HepG2 (cell line): Measurements from ENCODE around the gene UBP1. TPM values are rescaled to one million over a fixed set of nuclear protein-coding genes. Genes with fewer than 3 reads are reported as not detected.

Experiments used
- ARNT ChIP-seq: fragments of 450-650 bp; IDR thresholded peaks from 2 replicates; pipeline ENCODE4 v1.6.1; 2017
- NPAS2 ChIP-seq: sonication (generic); formaldehyde crosslinking; IDR thresholded peaks from 2 replicates; pipeline ENCODE4 v1.8.0; 2022; ENCODE audit warnings: mild to moderate bottlenecking, missing genetic modification reagents, borderline replicate concordance
- POLR2A ChIP-seq, 2 experiments: IDR thresholded peaks; 2 replicates each; pipeline ENCODE4 v1.6.1; 2011; ENCODE audit warnings: low read depth in 2 of 2, low read length in 2 of 2, mild to moderate bottlenecking in 1 of 2, moderate library complexity in 1 of 2; ENCODE audit not compliant: insufficient read depth in 1 of 2
- PRMT3 ChIP-seq: sonication (generic); formaldehyde crosslinking; IDR thresholded peaks from 2 replicates; pipeline ENCODE4 v1.8.1; 2022; ENCODE audit warnings: low read depth, mild to moderate bottlenecking, moderate library complexity, missing genetic modification reagents, borderline replicate concordance
- RFX5 ChIP-seq: IDR thresholded peaks from 2 replicates; pipeline ENCODE4 v1.6.1; 2011; ENCODE audit warnings: low read depth, low read length, improper control_type of control experiment
- ZNF205 ChIP-seq: IDR thresholded peaks from 2 replicates; pipeline ENCODE4 v1.6.1; 2018; ENCODE audit warnings: missing biosample characterization, missing genetic modification reagents
- ZNF430 ChIP-seq: sonication (generic); formaldehyde crosslinking; IDR thresholded peaks from 2 replicates; pipeline ENCODE4 v1.9.0; 2021; ENCODE audit warnings: mild to moderate bottlenecking, missing genetic modification reagents
- ZNF549 ChIP-seq: sonication (generic); formaldehyde crosslinking; IDR thresholded peaks from 2 replicates; pipeline ENCODE4 v1.5.0; 2020; ENCODE audit warnings: missing genetic modification reagents
- ZNF616 ChIP-seq: sonication (generic); formaldehyde crosslinking; IDR thresholded peaks from 2 replicates; pipeline ENCODE4 v1.5.0; 2020; ENCODE audit warnings: low read depth, mild to moderate bottlenecking, missing genetic modification reagents
- ZNF761 ChIP-seq: sonication (generic); formaldehyde crosslinking; conservative IDR thresholded peaks from 2 replicates; pipeline ENCODE4 v1.4.0; 2020; ENCODE audit warnings: mild to moderate bottlenecking, missing genetic modification reagents
- ZNF850 ChIP-seq: sonication (generic); formaldehyde crosslinking; conservative IDR thresholded peaks from 2 replicates; pipeline ENCODE4 v1.9.0; 2021; ENCODE audit warnings: mild to moderate bottlenecking, missing genetic modification reagents
- ZNF878 ChIP-seq: sonication (generic); formaldehyde crosslinking; IDR thresholded peaks from 2 replicates; pipeline ENCODE4 v1.8.1; 2023; ENCODE audit warnings: mild to moderate bottlenecking, missing genetic modification reagents, moderate library complexity
- polyA plus RNA-seq, 8 experiments: library from polyadenylated mRNA; depleted of rRNA in 3 of 8; stranded (reverse) in 7 of 8; unstranded in 1 of 8; fragments of >200 nt; fragmentation: Illumina TruSeq in 4 of 8; extraction: Trizol in 4 of 8; gene quantifications; 2 replicates each; pipeline versions ENCODE4 v1.2.1 to v1.2.3, GENCODE V29; 2011 to 2016; ENCODE audit warnings: low read depth in 4 of 8, missing spikeins in 1 of 8, mixed read lengths in 1 of 8; ENCODE audit not compliant: insufficient read depth in 1 of 8
- total RNA-seq, 5 experiments: library from RNA; depleted of rRNA; stranded (reverse); fragments of >200 nt; fragmentation: Illumina TruSeq; extraction: Trizol; gene quantifications; 2 replicates each; pipeline ENCODE4 v1.2.3, GENCODE V29; 2016; ENCODE audit warnings: low read depth in 1 of 5
- TF ChIP-seq, protein P1 (sequence below): sonication (generic); formaldehyde crosslinking; IDR thresholded peaks from 2 replicates; pipeline ENCODE4 v1.4.0; 2020; ENCODE audit warnings: missing genetic modification reagents, borderline replicate concordance
- TF ChIP-seq, protein P2 (sequence below): sonication (generic); formaldehyde crosslinking; IDR thresholded peaks from 2 replicates; pipeline ENCODE4 v1.4.0; 2020; ENCODE audit warnings: missing genetic modification reagents, borderline replicate concordance
- TF ChIP-seq, protein P3 (sequence below): sonication (generic); formaldehyde crosslinking; IDR thresholded peaks from 2 replicates; pipeline ENCODE4 v1.5.0; 2020; ENCODE audit warnings: missing genetic modification reagents, mild to moderate bottlenecking, borderline replicate concordance
- TF ChIP-seq, protein P4 (sequence below): sonication (generic); formaldehyde crosslinking; IDR thresholded peaks from 2 replicates; pipeline ENCODE4 v1.5.0; 2020; ENCODE audit warnings: missing genetic modification reagents
- TF ChIP-seq, protein P5 (sequence below): sonication (generic); formaldehyde crosslinking; IDR thresholded peaks from 2 replicates; pipeline ENCODE4 v1.4.0; 2020; ENCODE audit warnings: missing genetic modification reagents
- TF ChIP-seq, protein P6 (sequence below): sonication (generic); formaldehyde crosslinking; IDR thresholded peaks from 2 replicates; pipeline ENCODE4 v1.4.0; 2020; ENCODE audit warnings: missing genetic modification reagents

UBP1 gene
- total and polyA plus RNA-seq, 2 of the 13 experiments (the other 11 are each of a cell fraction or from before 2014, with no cell fraction given) = 48.3 to 79.9 TPM

DNA sequence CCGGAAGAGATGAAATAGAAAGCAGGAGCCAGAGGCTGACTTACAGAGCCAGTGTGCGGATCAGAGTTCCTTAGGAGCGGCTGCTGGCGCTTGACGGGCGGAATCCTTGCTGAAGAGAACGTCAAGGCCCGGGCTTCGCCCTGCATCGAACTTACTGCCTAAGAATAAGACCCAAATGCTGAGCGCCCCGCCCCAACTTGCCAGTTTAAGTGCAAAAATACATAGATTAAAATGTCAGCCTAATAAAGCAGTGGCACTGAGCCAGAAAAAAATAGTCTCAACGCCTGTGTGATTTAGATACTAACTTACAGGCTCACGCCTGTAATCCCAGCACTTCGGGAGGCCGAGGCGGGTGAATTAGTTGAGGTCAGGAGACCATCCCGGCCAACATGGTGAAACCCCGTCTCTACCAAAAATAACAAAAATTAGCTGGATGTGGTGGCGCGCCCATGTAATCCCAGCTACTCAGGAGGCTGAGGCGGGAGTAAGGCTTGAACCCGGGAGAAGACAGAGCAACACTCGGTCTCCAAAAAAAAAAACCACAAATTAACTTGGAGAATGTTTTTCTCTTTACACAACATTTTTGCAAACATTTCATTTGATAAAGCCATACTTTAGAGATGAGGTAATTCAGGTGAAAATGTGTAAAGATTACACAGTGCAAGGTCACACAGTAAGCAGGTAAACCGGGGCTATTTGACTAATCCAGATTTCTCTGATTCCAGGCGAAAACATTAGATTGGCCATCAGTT is 1.2 kb upstream of the UBP1 start (continued):
- TF ChIP-seq, protein P1, sequence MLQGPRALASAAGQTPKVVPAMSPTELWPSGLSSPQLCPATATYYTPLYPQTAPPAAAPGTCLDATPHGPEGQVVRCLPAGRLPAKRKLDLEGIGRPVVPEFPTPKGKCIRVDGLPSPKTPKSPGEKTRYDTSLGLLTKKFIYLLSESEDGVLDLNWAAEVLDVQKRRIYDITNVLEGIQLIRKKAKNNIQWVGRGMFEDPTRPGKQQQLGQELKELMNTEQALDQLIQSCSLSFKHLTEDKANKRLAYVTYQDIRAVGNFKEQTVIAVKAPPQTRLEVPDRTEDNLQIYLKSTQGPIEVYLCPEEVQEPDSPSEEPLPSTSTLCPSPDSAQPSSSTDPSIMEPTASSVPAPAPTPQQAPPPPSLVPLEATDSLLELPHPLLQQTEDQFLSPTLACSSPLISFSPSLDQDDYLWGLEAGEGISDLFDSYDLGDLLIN (CRISPR knock-in tag) = no peak
- TF ChIP-seq ZNF549 (no peak), NPAS2 (no peak), ZNF878 (CRISPR knock-in tag) (no peak), ZNF761 (CRISPR knock-in tag) (no peak), POLR2A (IDR thresholded peaks at IDR 0.05; ENCODE audit: insufficient read depth in 1 of 2, low read depth in 2 of 2, low read length in 2 of 2) (no peak), PRMT3 (CRISPR knock-in tag) (no peak), ZNF850 (CRISPR knock-in tag) (no peak), ZNF205 (CRISPR knock-in tag) (no peak), RFX5 (no peak), ARNT (no peak), ZNF616 (no peak), ZNF430 (CRISPR knock-in tag) (no peak)
- TF ChIP-seq, protein P2, sequence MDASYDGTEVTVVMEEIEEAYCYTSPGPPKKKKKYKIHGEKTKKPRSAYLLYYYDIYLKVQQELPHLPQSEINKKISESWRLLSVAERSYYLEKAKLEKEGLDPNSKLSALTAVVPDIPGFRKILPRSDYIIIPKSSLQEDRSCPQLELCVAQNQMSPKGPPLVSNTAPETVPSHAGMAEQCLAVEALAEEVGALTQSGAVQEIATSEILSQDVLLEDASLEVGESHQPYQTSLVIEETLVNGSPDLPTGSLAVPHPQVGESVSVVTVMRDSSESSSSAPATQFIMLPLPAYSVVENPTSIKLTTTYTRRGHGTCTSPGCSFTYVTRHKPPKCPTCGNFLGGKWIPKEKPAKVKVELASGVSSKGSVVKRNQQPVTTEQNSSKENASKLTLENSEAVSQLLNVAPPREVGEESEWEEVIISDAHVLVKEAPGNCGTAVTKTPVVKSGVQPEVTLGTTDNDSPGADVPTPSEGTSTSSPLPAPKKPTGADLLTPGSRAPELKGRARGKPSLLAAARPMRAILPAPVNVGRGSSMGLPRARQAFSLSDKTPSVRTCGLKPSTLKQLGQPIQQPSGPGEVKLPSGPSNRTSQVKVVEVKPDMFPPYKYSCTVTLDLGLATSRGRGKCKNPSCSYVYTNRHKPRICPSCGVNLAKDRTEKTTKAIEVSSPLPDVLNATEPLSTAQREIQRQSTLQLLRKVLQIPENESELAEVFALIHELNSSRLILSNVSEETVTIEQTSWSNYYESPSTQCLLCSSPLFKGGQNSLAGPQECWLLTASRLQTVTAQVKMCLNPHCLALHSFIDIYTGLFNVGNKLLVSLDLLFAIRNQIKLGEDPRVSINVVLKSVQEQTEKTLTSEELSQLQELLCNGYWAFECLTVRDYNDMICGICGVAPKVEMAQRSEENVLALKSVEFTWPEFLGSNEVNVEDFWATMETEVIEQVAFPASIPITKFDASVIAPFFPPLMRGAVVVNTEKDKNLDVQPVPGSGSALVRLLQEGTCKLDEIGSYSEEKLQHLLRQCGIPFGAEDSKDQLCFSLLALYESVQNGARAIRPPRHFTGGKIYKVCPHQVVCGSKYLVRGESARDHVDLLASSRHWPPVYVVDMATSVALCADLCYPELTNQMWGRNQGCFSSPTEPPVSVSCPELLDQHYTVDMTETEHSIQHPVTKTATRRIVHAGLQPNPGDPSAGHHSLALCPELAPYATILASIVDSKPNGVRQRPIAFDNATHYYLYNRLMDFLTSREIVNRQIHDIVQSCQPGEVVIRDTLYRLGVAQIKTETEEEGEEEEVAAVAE (CRISPR knock-in tag) = no peak; the same call in 1 of the 2 replicates
- TF ChIP-seq, protein P3, sequence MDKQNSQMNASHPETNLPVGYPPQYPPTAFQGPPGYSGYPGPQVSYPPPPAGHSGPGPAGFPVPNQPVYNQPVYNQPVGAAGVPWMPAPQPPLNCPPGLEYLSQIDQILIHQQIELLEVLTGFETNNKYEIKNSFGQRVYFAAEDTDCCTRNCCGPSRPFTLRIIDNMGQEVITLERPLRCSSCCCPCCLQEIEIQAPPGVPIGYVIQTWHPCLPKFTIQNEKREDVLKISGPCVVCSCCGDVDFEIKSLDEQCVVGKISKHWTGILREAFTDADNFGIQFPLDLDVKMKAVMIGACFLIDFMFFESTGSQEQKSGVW (CRISPR knock-in tag) = no peak
- TF ChIP-seq, protein P4, sequence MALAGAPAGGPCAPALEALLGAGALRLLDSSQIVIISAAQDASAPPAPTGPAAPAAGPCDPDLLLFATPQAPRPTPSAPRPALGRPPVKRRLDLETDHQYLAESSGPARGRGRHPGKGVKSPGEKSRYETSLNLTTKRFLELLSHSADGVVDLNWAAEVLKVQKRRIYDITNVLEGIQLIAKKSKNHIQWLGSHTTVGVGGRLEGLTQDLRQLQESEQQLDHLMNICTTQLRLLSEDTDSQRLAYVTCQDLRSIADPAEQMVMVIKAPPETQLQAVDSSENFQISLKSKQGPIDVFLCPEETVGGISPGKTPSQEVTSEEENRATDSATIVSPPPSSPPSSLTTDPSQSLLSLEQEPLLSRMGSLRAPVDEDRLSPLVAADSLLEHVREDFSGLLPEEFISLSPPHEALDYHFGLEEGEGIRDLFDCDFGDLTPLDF = no peak
- TF ChIP-seq, protein P5, sequence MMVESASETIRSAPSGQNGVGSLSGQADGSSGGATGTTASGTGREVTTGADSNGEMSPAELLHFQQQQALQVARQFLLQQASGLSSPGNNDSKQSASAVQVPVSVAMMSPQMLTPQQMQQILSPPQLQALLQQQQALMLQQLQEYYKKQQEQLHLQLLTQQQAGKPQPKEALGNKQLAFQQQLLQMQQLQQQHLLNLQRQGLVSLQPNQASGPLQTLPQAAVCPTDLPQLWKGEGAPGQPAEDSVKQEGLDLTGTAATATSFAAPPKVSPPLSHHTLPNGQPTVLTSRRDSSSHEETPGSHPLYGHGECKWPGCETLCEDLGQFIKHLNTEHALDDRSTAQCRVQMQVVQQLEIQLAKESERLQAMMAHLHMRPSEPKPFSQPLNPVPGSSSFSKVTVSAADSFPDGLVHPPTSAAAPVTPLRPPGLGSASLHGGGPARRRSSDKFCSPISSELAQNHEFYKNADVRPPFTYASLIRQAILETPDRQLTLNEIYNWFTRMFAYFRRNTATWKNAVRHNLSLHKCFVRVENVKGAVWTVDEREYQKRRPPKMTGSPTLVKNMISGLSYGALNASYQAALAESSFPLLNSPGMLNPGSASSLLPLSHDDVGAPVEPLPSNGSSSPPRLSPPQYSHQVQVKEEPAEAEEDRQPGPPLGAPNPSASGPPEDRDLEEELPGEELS (CRISPR knock-in tag) = peak; percentile 71
- TF ChIP-seq, protein P6, sequence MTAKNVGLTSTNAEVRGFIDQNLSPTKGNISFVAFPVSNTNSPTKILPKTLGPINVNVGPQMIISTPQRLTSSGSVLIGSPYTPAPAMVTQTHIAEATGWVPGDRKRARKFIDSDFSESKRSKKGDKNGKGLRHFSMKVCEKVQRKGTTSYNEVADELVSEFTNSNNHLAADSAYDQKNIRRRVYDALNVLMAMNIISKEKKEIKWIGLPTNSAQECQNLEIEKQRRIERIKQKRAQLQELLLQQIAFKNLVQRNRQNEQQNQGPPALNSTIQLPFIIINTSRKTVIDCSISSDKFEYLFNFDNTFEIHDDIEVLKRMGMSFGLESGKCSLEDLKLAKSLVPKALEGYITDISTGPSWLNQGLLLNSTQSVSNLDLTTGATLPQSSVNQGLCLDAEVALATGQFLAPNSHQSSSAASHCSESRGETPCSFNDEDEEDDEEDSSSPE (CRISPR knock-in tag) = no peak
